GM18498 (cell line): ENCODE data around the gene FGF14.

ENCODE experiments used
- ATAC-seq: cut with Tn5 transposase; IDR thresholded peaks from one replicate; pipeline ENCODE4 v1.9.1; 2021; ENCODE audit warnings: mild to moderate bottlenecking, moderate library complexity; ENCODE audit not compliant: unreplicated experiment

The FGF14 gene

GRCh38 chr13:102198418-102199311, 203.2 kb downstream of the FGF14 start:
- ATAC-seq = no peak

GRCh38 chr13:102197193-102197592, 204.7 kb downstream of the FGF14 start:
- ATAC-seq = no peak

- no peak for ATAC-seq
These were observed 206.0 kb downstream of the FGF14 start for GRCh38 chr13:102195566-102196462.

GRCh38 chr13:102192858-102193257, 209.0 kb downstream of the FGF14 start:
- ATAC-seq = no peak

GRCh38 chr13:102191951-102192502, 209.8 kb downstream of the FGF14 start:
- ATAC-seq = no peak

GRCh38 chr13:102190930-102191329, 210.9 kb downstream of the FGF14 start:
- no peak for ATAC-seq

- no peak for ATAC-seq
These were observed 214.5 kb downstream of the FGF14 start for GRCh38 chr13:102187313-102187712.

GRCh38 chr13:102185375-102185984, 216.4 kb downstream of the FGF14 start:
- no peak for ATAC-seq

- no peak for ATAC-seq
These were observed 218.2 kb downstream of the FGF14 start for GRCh38 chr13:102183509-102184182.

- no peak for ATAC-seq
These were observed 219.7 kb downstream of the FGF14 start for GRCh38 chr13:102182170-102182569.

- ATAC-seq = no peak
These were observed 224.4 kb downstream of the FGF14 start for GRCh38 chr13:102177431-102177830.

- no peak for ATAC-seq
These were observed 225.0 kb downstream of the FGF14 start for GRCh38 chr13:102176846-102177245.

GRCh38 chr13:102172406-102172805, 229.4 kb downstream of the FGF14 start:
- ATAC-seq = no peak

- no peak for ATAC-seq
These were observed 231.5 kb downstream of the FGF14 start for GRCh38 chr13:102170305-102170704.

- no peak for ATAC-seq
These were observed 232.3 kb downstream of the FGF14 start for GRCh38 chr13:102169471-102170015.

GRCh38 chr13:102152790-102153189, 249.1 kb downstream of the FGF14 start:
- ATAC-seq = no peak

- ATAC-seq = no peak
These were observed 254.5 kb downstream of the FGF14 start for GRCh38 chr13:102147353-102147752.

- no peak for ATAC-seq
These were observed 256.1 kb downstream of the FGF14 start for GRCh38 chr13:102145750-102146149.

- no peak for ATAC-seq
These were observed 259.4 kb downstream of the FGF14 start for GRCh38 chr13:102142473-102142826.
